OCI-LY1 (cell line): ENCODE results near the gene USP53.

Source experiments
- EZH2 ChIP-seq: fragments of 200-600 bp; sonication (generic), shearing (Covaris generic); IDR thresholded peaks from 2 replicates; pipeline ENCODE4 v1.8.0; 2017; ENCODE audit warnings: borderline replicate concordance, mixed run types, mild to moderate bottlenecking, antibody characterized with exemption, low read length, moderate library complexity, mixed read lengths
- TF ChIP-seq, protein P1 (sequence below): fragments of 200-600 bp; sonication (generic), shearing (Covaris generic); IDR thresholded peaks from 2 replicates; pipeline ENCODE4 v1.5.1; 2017; ENCODE audit warnings: mild to moderate bottlenecking, antibody characterized with exemption, low read length, moderate library complexity, mixed read lengths

DNA sequence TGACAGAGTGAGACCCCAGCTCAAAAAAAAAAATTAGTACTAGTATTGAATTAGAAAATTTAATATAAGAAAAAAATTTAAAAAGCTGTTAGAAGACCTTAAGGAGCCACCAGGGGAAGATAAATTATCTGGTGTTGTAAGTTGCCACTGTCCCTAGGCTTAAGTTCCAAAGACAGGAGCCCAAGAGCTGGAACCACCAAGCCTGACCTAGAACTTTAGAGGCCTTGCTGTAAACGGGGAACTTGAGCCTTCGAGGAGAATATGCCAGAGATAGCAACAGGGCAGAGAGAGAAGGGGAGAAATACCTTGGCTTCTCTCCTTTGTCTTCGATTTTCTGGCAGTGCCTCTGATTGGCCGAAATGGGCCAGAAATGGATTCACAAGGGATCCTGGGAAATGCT, 8.9 kb downstream of the USP53 start:
- TF ChIP-seq, protein P1, sequence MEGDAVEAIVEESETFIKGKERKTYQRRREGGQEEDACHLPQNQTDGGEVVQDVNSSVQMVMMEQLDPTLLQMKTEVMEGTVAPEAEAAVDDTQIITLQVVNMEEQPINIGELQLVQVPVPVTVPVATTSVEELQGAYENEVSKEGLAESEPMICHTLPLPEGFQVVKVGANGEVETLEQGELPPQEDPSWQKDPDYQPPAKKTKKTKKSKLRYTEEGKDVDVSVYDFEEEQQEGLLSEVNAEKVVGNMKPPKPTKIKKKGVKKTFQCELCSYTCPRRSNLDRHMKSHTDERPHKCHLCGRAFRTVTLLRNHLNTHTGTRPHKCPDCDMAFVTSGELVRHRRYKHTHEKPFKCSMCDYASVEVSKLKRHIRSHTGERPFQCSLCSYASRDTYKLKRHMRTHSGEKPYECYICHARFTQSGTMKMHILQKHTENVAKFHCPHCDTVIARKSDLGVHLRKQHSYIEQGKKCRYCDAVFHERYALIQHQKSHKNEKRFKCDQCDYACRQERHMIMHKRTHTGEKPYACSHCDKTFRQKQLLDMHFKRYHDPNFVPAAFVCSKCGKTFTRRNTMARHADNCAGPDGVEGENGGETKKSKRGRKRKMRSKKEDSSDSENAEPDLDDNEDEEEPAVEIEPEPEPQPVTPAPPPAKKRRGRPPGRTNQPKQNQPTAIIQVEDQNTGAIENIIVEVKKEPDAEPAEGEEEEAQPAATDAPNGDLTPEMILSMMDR = no peak
- TF ChIP-seq EZH2 = no peak
